ENCODE data around the gene ANTKMT.

The ANTKMT gene

DNA sequence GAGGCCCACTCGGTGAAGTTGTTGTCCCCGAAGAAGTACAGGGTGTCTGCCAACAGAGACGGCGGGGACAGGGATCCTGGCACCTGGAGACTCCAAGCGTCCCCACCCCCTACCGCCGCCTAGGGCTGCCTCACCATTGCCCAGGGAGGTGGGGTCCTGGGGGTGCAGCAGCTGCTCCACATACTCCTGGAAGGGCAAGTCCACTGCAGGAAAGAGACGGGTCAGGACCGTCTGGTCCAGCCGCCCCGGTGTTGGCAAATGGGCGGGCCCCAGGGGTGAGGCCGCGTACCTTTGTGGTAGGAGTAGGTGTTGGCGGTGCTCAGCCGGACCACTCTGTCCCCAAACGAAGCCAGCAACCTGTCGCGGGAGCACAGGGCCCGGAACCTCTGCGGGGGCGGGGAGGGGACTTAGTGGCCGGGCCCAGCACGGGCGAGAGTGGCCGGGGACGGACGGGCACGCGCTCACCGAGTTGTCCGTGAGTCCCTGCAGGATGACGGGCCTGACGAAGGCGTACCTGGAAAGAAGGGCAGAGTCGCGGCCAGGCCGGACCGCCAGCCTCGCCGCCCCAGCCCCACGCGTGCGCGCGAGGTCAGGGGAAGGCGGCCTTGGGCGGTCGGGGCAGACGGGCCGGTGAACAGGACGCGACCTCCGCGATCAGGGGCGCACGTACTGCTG is 37.4 kb upstream of the ANTKMT start:
- Histone ChIP-seq H3K36me3 (ENCODE audit: insufficient read depth, low read length) (no peaks in the 10 kb centered on the region), H3K4me2 (ENCODE audit: low read depth, low read length, poor library complexity, severe bottlenecking) (no peak overlapping the region), H2AFZ (ENCODE audit: low read length) (no peak overlapping the region), H3K9me2 (replicated peaks; ENCODE audit: low read depth, low read length) (no peaks in the 10 kb centered on the region), H4K20me1 (ENCODE audit: insufficient read depth, low read length, poor library complexity, severe bottlenecking) (peaks cover 2% of the 10 kb centered on the region), H3K9me3 (ENCODE audit: insufficient read depth, low read depth, low read length) (no peaks in the 10 kb centered on the region), H3K4me3 (ENCODE audit: low read length, poor library complexity, severe bottlenecking) (no peak overlapping the region), H3K4me1 (ENCODE audit: insufficient read depth, low read length, poor library complexity, severe bottlenecking) (peaks cover 4% of the 10 kb centered on the region), H3K27me3 (ENCODE audit: insufficient read depth, low read length, poor library complexity, severe bottlenecking) (no peaks in the 10 kb centered on the region), H3K79me2 (ENCODE audit: insufficient read depth, low read length) (peaks cover 16% of the 10 kb centered on the region; the same call in 1 of the 2 replicates), H3K9ac (ENCODE audit: low read depth, low read length, poor library complexity, severe bottlenecking) (no peak overlapping the region), H3F3A (ENCODE audit: low read depth) (no peaks in the 10 kb centered on the region)
- TF ChIP-seq, protein P1, sequence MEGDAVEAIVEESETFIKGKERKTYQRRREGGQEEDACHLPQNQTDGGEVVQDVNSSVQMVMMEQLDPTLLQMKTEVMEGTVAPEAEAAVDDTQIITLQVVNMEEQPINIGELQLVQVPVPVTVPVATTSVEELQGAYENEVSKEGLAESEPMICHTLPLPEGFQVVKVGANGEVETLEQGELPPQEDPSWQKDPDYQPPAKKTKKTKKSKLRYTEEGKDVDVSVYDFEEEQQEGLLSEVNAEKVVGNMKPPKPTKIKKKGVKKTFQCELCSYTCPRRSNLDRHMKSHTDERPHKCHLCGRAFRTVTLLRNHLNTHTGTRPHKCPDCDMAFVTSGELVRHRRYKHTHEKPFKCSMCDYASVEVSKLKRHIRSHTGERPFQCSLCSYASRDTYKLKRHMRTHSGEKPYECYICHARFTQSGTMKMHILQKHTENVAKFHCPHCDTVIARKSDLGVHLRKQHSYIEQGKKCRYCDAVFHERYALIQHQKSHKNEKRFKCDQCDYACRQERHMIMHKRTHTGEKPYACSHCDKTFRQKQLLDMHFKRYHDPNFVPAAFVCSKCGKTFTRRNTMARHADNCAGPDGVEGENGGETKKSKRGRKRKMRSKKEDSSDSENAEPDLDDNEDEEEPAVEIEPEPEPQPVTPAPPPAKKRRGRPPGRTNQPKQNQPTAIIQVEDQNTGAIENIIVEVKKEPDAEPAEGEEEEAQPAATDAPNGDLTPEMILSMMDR (conservative IDR thresholded peaks at IDR 0.05; ENCODE audit: low read length) = no peak
- no peak for TF ChIP-seq EZH2phosphoT487 (IDR thresholded peaks at IDR 0.05; ENCODE audit: borderline replicate concordance)

DNA sequence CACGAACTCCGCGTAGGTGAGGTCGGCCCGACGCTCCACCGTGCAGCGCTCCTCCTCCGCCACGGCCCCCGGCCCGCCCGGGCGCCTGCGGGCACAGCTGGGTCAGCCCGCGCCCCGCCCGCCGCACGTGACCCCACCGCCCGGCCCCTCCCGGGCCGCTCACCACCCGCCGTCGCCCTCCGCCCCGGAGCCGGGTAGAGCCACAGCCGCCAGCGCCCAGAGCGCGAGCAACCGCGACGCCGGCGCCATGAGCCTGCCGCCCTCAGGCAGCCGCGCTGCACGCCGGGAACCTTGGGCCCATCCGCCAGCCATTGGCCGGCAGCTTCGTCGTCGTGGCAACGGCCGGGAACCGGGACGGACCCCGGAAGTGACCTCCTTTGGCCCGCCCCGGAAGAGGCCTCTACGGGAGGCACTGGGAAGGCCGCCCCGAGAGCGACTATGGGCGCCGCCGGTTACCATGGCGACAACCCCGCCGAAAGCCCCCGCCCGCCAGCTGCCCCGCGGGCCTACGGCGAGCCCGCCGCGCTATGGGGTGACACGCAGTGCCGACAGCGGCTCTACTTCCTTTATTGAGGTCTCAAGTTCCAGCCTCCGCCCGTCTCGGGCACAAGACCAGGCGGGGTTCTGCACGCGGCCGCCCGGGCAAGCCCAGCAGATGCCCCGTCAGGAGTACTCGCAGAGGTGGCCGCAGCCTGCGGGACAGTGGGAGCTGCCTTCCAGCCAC is 36.7 kb upstream of the ANTKMT start, which contains the start of gene JMJD8:
Gene JMJD8, minus strand, starts transcription at position 264 of the 724 bp plus-strand sequence. Its CDS starts 15 bp downstream, at position 249.
- Histone ChIP-seq H2AFZ (ENCODE audit: low read length) (no peak within 1 kb of the TSS), H4K20me1 (ENCODE audit: insufficient read depth, low read length, poor library complexity, severe bottlenecking) (peaks cover 2% of the 10 kb centered on the region), H3K4me1 (ENCODE audit: insufficient read depth, low read length, poor library complexity, severe bottlenecking) (peaks cover 6% of the 10 kb centered on the region)

DNA sequence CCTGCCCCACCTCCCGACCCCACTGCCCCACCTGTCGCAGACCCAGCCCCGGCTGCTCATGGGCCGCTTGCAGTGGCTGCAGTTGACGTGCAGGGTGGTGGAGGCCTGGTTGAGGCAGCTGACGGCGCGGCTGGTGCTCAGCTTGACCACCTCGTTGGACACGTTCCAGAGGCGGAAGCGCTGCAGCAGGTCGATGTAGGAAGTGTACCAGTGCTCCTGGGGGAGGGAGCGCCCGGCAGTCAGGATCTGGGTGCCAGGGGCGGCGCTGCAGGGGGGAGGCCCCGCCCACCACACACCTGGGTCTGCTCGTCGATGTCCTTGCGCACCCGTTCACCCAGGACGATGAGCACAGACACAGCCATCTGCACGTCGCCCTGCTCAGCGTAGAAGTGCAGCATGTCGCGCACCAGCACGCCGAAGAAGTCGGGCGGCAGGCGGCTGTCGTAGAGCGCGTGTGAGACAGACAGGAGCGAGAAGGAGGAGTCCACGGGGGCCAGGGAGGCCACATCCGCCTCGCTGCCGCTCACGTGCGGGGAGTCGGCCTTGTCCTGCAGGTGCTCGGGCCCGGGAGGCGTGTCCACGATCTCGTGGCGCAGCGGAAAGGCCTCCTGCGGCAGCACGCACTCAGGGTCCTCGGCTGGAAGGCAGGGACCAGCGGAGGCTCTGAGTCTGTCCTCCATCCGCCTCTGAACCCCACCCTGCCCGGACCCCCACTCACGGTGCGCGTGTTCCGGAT is 35.8 kb upstream of the ANTKMT start:
- Histone ChIP-seq H3K36me3 (ENCODE audit: insufficient read depth, low read length) (no peaks in the 10 kb centered on the region), H3K4me3 (ENCODE audit: low read length, poor library complexity, severe bottlenecking) (no peak overlapping the region), H3K9ac (ENCODE audit: low read depth, low read length, poor library complexity, severe bottlenecking) (no peak overlapping the region), H3F3A (ENCODE audit: low read depth) (no peaks in the 10 kb centered on the region), H4K20me1 (ENCODE audit: insufficient read depth, low read length, poor library complexity, severe bottlenecking) (peaks cover 2% of the 10 kb centered on the region), H3K4me2 (ENCODE audit: low read depth, low read length, poor library complexity, severe bottlenecking) (no peak overlapping the region), H3K79me2 (ENCODE audit: insufficient read depth, low read length) (peaks cover 23% of the 10 kb centered on the region), H2AFZ (ENCODE audit: low read length) (no peak overlapping the region), H3K9me3 (ENCODE audit: insufficient read depth, low read depth, low read length) (no peaks in the 10 kb centered on the region), H3K27me3 (ENCODE audit: insufficient read depth, low read length, poor library complexity, severe bottlenecking) (no peaks in the 10 kb centered on the region), H3K9me2 (replicated peaks; ENCODE audit: low read depth, low read length) (no peaks in the 10 kb centered on the region), H3K4me1 (ENCODE audit: insufficient read depth, low read length, poor library complexity, severe bottlenecking) (peaks cover 9% of the 10 kb centered on the region)
- no peak for TF ChIP-seq EZH2phosphoT487 (IDR thresholded peaks at IDR 0.05; ENCODE audit: borderline replicate concordance)
- TF ChIP-seq, protein P1 (conservative IDR thresholded peaks at IDR 0.05; ENCODE audit: low read length) = no peak

More for the DNA sequence above, 36.7 kb upstream of the ANTKMT start, which contains the start of gene JMJD8:
- no peak within 1 kb of the TSS for H3K9ac ChIP-seq (ENCODE audit: low read depth, low read length, poor library complexity, severe bottlenecking)
- no peaks in the 10 kb centered on the region for H3K36me3 ChIP-seq (ENCODE audit: insufficient read depth, low read length)
- H3K9me2 ChIP-seq (replicated peaks; ENCODE audit: low read depth, low read length) = no peaks in the 10 kb centered on the region
- no peak within 1 kb of the TSS for H3K4me2 ChIP-seq (ENCODE audit: low read depth, low read length, poor library complexity, severe bottlenecking)
- H3K4me3 ChIP-seq (ENCODE audit: low read length, poor library complexity, severe bottlenecking) = no peak within 1 kb of the TSS
- no peaks in the 10 kb centered on the region for H3K27me3 ChIP-seq (ENCODE audit: insufficient read depth, low read length, poor library complexity, severe bottlenecking)
- H3K79me2 ChIP-seq (ENCODE audit: insufficient read depth, low read length) = peaks cover 17% of the 10 kb centered on the region; the same call in 1 of the 2 replicates
- no peaks in the 10 kb centered on the region for H3K9me3 ChIP-seq (ENCODE audit: insufficient read depth, low read depth, low read length)
- no peaks in the 10 kb centered on the region for H3F3A ChIP-seq (ENCODE audit: low read depth)
- no peak for TF ChIP-seq EZH2phosphoT487 (IDR thresholded peaks at IDR 0.05; ENCODE audit: borderline replicate concordance)
- TF ChIP-seq, protein P1 (conservative IDR thresholded peaks at IDR 0.05; ENCODE audit: low read length) = no peak
